Upper lobe of left lung (tissue), 4 donors: Measurements from ENCODE around the gene TBCK.

ENCODE experiments used
- CTCF ChIP-seq, 6 experiments: fragments of 450-650 bp in 4 of 6; fragments of 200-600 bp in 2 of 6; sonication (generic) in 2 of 6; IDR thresholded peaks; one replicate each; pipeline ENCODE4 v1.5.1; 2016 to 2019; ENCODE audit warnings: antibody characterized with exemption in 6 of 6
- EP300 ChIP-seq, 4 donors: sonication (generic); formaldehyde crosslinking; IDR thresholded peaks; one replicate each; pipeline ENCODE4 v1.5.1; 2017; ENCODE audit warnings: antibody characterized with exemption in 4 of 4, control low read depth in 2 of 4
- POLR2A ChIP-seq, 4 donors: fragments of 450-650 bp; IDR thresholded peaks; one replicate each; pipeline ENCODE4 v1.5.1; 2016 to 2017; ENCODE audit warnings: antibody characterized with exemption in 4 of 4, mild to moderate bottlenecking in 2 of 4
- POLR2AphosphoS5 ChIP-seq, 2 donors: sonication (generic); formaldehyde crosslinking; IDR thresholded peaks; one replicate each; pipeline ENCODE4 v1.5.1; 2017; ENCODE audit warnings: antibody characterized with exemption in 2 of 2

DNA sequence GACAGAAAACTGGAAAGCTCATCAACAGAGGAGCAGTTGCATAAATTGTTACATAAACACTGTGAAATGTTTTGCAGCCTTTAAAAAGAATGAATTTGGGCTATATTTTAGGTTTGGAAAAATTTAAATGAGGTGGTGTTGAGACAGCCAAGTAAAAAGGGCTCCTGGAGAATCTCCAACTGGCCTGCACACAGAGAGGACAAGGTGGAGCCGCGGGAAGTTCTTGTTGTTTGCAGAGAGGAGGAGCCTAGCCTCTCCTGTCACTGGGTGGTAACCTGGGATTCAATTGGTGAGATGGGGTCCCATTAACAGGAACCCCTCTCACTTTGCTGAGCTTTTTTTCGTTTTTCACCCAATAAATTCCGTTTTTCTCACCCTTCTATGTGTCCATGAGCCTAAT, 39.2 kb upstream of the TBCK start:
- TF ChIP-seq CTCF (IDR thresholded peaks at IDR 0.05) = no peak
- TF ChIP-seq POLR2A (IDR thresholded peaks at IDR 0.05) = no peak
- no peak for TF ChIP-seq POLR2AphosphoS5 (IDR thresholded peaks at IDR 0.05)
- TF ChIP-seq EP300 (IDR thresholded peaks at IDR 0.05) = no peak
